IPS DF 4.7 (cell line): Measurements from ENCODE around the gene ITGB1.
"Not testable (repeated sequence)": the region's sequence is repeated elsewhere in the genome, so short reads cannot be mapped to it uniquely, and the experiment has no call there.

ENCODE experiments used
- DNase-seq: peaks from one replicate; pipeline ENCODE4 v3.0.0-alpha.2; 2013; ENCODE audit warnings: low spot score; ENCODE audit errors: extremely low read depth

The ITGB1 gene

DNA sequence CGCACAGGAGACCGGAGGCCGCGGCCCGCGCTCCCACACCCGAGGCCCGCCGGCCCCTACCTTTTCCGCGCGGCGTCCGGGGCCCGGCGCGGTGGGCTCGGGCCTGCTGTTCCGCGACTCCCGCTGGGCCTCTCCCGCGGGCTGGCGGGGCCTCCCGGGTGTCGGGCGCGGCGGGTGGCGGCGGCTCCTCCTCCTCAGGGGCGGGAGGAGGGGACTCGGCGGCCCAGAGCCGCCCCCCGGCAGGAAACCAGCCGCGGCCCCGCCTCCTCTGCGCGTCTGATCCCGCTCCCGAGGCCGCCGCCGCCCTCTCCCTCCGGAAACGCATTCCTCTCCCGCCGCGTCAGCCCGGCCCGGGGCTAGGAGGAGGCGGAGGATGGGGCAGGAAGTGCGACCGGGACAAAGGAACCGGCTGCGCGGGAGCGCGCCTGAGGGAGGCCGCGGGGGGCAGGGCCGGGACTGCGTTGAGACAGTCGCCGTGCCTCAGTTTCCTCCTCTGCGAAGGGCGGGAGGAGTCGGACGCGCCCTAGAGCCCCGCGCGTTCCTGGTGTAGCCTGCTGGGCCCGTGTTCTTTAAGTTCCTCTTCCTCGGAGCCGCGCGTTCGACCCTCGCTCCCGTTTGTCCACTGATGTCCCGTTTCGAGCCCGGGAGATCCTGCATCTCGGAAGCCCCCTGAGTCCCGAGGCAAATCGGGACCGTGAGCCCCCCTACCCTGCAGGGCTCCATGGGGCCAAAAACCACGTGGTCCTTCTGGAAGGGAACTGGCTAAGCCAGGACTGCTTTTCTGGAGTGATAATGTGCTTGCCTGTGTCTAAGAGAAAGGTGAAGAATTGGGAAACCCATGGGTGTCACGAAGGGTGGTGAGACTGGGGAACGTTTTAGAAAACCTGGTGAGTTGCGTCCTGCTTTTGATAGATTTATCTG is at the start of gene ITGB1:
ITGB1 (minus strand) TSS at position 146 of the 921 bp plus-strand sequence. CDS start 22,672 bp downstream, outside the sequence.
- DNase-seq = peak; percentile 68

DNA sequence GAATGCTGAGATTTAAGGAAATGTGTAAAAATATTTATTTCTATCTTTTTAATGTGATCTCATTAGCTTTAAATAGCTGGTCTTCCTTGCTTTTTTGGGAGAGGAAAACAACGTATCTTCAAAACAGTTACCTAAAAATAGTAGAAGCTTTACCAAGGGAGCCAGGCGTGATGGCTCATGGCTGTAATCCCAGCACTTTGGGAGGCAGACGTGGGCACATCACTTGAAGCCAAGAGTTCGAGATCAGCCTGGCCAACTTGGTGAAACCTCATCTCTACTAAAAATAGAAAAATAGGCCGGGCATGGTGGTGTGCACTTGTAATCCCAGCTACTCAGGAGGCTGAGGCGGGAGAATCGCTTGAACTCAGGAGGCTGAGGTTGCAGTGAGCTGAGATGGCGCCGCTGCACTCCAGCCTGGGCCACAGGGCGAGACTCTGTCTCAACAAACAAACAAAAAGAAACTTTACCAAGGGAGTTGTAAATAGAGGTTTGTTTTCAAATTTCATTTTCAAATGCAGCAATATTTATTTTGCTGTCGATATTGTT is 48.4 kb upstream of the ITGB1 start:
- no peak for DNase-seq

DNA sequence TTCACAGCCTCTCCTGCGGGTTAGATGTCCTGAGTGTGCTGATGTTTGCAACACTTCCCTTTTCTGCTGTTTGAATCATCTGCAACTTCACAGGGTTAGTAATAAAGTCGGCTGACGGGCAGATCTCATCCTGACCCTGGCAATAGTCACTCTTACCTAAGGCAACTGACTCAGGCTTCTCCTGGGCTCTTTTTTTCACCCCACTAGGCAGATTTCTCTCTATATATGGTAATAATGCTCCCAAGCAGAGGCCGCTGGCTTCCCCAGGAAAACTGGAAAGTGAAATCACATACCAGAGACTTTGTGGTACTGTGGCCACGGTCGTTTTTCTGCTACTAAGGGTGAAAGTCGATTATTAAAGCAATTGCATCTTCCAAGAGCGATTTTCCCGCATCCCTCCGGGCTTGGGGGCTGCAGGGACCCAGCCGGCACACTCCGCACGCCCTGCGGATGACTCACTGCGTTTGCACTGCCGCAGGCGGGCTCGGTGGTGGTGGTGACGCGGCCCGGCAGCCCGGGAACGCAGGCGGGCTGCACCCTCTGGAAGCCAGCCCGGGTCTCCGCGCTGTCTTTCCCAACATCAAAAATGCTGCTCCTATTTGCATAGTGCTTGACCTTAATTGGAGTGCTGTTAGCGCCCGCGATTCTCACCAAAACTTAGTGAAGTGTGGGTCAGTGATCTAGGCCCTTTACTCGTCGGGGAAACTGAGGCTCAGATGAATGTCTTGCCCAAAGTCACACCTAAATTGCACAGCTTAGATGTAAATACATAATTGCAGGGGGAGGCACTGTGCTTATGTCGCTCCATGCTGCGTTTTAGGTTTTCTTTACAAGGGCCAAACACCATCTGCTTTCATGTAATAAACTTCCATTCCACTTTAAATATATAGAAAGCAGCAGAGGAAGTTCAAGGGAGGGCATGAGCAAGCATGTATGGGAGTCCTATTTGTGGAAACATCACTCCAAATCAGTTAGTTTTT is 47.6 kb upstream of the ITGB1 start:
- DNase-seq = no peak

DNA sequence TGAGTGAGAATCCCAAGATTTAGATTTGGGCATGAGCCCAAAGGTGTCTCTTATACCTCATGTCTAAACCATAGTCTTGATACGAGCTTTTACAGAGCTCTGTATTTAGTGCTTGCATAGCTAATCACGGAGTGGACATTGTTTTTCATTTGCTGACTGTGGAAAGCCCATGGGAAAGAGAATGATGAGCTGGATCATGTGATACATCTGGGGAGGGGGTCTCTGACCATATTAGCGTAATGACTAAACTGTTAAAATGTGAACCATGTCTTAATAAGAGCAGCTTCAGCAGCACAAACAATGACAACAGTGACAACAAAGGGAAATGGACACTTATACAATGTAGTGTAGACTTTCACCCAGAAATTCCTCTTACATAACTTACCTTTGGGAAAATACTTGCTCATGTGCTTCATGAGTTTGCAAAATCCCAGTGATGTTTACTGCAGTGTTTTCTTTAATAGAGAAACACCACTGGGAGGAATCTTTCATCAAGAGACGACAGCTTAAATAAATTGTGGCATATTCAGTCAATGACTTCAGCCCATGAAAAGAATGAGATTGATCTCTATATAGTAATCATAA is 44.0 kb upstream of the ITGB1 start:
- DNase-seq = no peak

DNA sequence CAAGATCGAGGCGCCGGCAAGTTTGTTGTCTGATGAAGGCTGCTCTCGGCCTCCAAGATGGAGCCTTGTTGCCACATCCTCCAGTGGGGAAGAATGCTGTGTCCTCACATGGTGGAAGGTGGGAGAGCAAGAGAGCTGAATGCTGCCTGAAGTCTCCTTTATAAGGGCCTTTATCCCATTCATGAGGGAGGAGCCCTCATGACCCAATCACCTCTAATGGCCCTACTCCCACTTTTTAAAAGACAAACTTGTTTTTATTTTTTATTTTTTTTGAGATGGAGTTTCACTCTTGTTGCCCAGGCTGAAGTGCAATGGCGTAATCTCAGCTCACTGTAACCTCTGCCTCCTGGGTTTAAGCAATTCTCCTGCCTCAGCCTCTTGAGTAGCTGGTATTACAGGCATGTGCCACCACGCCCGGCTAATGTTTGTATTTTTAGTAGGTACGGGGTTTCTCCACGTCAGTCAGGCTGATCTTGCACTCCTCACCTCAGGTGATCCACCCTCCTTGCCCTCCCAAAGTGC is 40.1 kb upstream of the ITGB1 start:
- not testable (repeated sequence) for DNase-seq

DNA sequence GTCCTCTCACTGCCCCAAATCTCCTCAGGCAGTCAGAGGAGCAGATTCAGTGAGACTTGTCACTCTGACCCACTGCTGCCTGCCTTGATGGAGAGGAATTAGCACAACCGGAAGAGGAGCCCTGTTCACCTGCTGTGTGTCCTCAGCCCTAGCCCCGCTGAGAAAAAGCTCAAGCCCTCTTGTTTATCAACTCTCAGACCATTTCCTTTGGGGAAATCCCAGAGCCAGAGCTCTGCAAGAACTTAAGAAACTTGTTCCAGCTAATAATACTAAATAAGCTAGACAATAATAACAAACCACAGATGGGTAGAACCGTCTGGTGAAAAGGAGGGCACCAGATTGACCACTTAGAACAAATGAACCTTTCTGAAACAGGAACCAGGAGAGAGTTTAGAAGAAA is 37.7 kb upstream of the ITGB1 start:
- DNase-seq = no peak

DNA sequence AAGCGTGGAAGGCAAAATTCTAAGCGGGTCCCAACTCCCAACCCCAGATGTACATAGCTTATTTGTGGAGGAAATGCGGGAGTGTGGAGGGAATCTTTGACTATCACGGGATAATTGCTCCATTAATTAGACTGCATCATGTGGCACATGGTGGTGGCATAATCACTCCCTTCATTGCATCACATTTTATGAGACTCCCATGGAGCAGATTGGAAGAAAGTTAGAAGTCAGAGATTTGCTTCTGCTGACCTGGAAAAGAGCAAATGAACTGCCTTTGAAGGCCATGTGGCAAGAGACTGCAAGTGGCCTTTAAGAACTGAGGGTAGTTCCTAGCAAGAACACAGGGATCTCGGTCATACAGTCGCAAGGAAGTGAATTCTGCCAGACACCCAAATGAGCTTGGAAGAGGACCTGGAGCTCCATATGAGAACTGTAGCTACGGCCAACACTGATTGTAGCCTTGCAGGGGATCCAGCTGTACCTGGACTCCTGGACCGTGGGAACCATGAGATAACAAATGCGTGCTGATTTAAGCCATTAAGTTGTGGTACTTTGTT is 37.1 kb upstream of the ITGB1 start:
- DNase-seq = no peak

DNA sequence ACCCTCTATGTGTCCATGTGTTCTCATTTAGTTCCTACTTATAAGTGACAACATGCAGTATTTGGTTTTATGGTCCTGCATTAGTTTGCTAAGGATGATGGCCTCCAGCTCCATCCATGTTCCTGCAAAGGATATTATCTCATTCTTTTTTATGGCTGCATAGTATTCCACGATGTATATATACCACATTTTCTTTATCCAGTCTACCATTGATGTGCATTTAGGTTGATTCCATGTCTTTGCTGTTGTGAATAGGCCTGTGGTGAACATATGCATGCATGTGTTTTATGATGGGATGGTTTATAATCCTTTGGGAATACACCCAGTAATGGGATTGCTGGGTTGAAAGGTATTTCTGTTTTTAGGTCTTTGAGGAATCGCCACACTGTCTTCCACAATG is 36.6 kb upstream of the ITGB1 start:
- not testable (repeated sequence) for DNase-seq

DNA sequence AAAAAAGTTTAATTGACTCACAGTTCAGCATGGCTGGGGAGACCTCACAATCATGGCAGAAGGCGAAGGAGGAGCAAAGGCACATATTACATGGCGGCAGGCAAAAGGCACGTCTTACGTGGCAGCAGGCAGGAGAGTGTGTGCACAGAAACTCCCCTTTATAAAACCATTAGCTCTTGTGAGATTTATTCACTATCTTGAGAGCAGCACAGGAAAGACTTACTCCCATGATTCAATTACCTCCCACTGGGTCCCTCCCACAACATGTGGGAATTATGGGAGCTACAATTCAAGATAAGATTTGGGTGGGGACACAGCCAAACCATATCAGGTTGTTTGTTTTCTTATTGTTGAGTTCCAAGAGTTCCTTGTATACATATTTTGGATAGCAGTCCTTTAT is 34.3 kb upstream of the ITGB1 start:
- not testable (repeated sequence) for DNase-seq

DNA sequence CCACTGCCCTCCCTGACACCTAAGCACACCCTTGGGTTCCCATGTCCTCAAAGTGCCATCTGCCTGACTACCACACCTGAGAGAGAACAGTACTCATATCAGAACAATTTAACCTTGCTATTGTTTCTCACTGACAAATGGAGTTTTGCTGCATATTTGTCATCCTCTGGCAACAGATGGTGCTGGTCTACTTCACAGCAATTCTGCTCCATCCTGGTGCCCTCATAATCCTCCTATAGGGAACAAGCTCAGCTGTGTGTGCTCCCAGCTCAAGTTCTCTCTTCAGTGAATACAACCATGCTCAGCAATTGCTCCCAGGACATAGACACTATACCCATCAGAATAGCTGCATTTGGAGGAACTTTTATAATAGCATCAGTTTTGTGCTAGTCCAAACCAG is 32.8 kb upstream of the ITGB1 start:
- no peak for DNase-seq

DNA sequence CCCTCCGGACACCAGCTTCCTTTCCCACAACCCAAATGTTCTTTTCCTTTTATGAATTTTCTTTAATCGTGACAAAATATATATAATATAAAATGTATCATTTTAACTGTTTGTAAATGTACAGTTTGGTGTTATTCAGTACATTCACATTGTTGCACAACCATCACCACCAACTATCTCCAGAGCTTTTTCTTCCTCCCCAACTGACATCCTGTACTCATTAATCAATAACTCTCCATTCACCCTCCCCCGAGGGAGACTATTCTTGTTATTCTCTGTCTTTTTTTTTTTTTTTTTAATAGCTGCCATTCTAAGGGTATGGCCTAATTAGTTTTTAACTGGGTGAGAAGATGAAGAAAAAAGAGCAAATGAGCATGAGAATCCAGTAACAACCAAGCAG is 30.6 kb upstream of the ITGB1 start:
- DNase-seq = no peak

DNA sequence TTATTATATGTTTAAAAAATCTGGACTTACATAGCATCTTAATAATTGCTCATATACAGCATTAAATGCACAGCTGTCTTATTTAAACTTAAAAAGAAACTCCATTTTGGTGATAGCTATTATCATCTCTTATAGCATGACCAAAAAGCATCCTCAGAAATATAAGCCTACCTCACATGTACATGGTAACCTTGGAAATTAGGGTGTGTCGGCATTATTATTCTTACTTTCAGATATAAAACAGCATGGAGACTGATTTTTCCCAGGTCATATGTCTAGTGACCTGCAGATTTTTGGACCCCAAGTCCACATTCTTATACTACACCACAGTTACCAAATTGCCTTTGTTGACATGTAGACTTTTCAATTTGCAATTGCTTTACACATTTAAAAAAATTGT is 29.1 kb upstream of the ITGB1 start:
- DNase-seq = no peak

DNA sequence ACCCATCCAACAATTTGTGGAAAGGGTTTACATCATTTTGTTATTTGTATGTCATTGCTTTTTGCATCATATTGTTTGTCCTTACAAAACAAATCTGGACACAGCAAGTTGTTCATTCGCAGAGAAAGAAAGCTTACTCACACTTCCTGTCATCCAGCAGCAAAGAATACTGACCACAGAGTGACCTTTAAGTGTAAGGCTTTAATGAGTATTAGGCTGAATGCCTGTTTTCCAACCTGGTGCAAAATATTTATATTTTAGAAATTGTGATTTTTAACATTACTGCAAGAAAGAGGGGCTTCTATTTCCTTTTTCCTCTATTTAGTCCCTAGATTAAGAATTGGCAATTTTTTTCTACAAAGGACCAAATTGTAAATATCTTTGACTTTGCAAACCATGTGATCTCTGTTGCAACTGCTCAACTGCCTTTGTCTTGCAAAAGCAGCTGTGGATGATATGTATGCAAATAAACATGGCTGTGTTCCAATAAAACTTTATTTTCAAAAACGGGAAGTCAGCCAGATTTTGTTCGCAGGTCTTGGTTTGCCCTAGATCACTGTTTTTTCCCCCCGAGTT is 27.8 kb upstream of the ITGB1 start:
- DNase-seq = no peak

DNA sequence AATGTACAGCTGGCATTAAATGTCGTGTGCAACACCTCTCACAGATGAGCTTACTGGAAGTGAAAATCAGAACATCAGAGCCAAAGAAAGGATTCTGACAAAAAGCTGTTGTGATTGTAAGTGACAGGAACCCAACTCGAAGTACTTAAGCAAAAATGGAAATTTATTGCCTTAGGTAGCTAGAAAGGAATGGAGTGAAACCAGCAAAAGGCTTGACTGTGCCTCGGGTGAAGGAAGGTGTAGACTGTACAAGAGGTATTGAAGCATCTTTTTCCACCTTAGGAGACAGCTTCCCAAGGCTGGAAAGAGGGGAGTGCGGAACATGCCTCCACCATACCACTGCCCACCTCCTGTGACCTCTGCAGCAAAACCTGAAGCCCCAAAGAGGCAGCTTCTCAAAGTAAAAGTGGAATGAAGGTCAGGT is 27.3 kb upstream of the ITGB1 start:
- no peak for DNase-seq

DNA sequence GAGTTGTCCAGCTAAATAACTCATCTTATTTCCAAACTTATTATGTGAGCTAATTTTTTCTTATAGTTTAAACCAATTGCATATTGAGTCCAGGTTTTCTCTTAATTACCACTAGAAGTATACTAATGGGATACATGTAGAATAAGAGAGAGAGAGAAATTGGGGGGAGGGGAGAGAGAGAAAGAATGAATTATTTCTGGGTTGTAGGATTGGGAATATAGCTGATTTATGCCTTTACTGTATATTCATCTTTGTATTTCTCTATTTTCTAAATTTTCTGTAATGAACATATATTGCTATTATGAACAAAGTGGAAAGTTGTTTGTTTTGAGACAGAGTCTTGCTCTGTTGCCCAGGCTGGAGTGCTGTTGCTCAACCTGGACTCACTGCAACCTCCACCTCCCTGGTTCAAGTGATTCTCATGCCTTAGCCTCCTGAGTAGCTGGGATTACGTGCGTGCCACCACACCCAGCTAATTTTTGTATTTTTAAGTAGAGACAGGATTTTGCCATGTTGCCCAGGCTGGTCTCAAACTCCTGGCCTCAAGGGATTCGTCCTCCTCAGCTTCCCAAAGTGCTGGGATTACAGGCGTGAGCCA is 26.1 kb upstream of the ITGB1 start:
- no peak for DNase-seq

DNA sequence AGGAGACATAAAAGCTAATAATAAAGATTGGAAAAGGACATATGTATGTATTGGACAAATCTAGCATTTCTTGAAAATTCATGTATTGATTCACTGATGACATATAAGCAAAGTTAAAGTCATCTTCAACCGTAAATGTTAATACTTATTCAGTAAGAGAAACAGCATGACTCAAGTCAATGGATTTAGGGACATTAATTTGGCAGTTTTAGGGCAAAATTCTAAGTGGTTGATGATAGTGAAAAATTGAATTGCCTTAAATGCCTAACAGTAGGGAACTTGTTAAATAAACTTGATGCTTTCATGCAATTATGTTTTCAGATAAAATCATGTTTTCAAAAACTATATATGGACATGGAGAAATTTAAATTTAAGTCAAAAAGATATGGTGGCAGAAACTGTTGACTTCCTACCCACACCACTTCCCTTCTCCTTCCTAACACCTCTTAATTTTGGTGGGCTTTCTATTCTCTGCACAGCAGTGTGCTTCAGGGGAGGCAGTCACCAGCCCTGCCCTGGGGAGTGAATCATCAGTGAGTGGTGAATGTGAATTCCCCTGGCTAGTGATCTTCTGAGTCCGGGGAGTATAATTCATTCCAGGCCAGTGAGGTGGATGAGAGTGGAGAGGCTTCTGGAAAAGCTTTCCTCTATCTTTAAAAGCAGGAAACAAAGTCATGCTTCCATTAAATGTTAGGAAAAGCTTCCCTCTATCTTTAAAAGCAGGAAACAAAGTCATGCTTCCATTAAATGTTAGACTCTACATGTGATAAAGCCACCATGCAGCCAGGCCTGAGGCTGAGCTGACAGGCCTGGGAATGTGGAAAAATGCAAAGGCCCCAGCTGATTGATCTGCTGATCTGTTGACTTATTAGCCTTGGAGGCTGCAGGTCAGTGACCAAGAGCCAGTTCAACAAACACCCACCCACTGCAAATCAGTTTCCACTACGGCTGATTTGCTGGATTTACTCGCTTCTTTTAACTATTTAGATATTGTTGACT is 25.2 kb upstream of the ITGB1 start:
- no peak for DNase-seq

DNA sequence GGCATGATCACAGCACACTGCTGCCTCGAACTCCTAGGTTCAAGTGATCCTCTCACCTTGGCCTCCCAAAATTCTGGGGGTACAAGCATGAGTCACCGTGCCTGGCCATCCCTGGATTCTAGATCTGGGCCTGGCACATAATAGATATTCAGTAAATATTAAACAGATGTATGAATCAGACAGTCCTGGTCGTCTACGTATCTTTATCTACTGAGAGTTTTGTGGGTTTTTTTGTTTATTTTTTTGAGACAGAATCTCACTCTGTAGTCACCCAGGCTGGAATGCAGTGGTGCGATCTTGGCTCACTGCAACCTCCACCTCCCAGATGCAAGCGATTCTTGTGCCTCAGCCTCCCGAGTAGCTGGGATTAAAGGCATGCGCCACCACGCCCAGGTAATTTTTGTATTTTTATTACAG is 24.3 kb upstream of the ITGB1 start:
- no peak for DNase-seq

DNA sequence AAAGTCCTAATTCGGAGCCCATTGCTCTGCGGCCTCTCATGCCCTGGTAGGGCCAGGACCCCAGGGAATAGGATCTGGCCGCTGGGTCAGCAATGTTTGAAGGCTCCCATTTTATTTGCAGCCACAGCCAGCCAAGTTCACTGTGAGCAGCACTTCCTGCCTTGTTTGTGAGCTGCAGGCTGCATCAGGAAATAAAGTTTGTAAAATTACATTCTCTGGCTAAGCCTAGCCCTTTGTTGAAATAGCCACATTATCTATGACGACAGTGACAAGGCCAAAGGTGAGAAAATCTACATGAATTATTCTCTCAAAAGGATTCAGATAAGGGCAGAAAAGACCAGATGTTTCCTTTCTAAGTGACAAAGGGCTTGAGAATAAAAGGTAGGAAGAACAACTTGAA is 23.7 kb upstream of the ITGB1 start:
- no peak for DNase-seq
